Small intestine (tissue), 7 donors: ENCODE measurements around the gene GPC2. TPM values are rescaled to one million over a fixed set of nuclear protein-coding genes. Genes with fewer than 3 reads are reported as not detected.
"Not testable (repeated sequence)": the region's sequence is repeated elsewhere in the genome, so short reads cannot be mapped to it uniquely, and the experiment has no call there.

Experiments
- DNase-seq, 2 donors: peaks; one replicate each; pipeline versions ENCODE4 v3.0.0 to v3.0.0-alpha.2; 2013
- FAIRE-seq: peaks from 2 replicates; lab custom pipeline; 2012; peaks lifted over from hg19 to GRCh38; lab: Jason Lieb, UNC
- H3K27ac ChIP-seq, 3 donors: one replicate each; pipeline ENCODE4 v1.5.1; 2013; ENCODE audit warnings: low read length in 2 of 3, mild to moderate bottlenecking in 2 of 3, control low read depth in 1 of 3, inconsistent platforms in 1 of 3, low read depth in 1 of 3, moderate library complexity in 1 of 3
- H3K27me3 ChIP-seq, 3 donors: one replicate each; pipeline ENCODE4 v1.6.1; 2013; ENCODE audit warnings: low read length in 3 of 3, inconsistent platforms in 1 of 3; ENCODE audit not compliant: control insufficient read depth in 3 of 3, insufficient read depth in 3 of 3
- H3K36me3 ChIP-seq, 3 donors: one replicate each; pipeline ENCODE4 v1.6.1; 2013; ENCODE audit warnings: low read length in 3 of 3, inconsistent platforms in 1 of 3, low read depth in 1 of 3, mild to moderate bottlenecking in 1 of 3, moderate library complexity in 1 of 3; ENCODE audit not compliant: control insufficient read depth in 3 of 3, insufficient read depth in 2 of 3
- H3K4me1 ChIP-seq, 3 donors: one replicate each; pipeline ENCODE4 v1.6.1; 2013; ENCODE audit warnings: low read length in 2 of 3, inconsistent platforms in 1 of 3, low read depth in 1 of 3, mild to moderate bottlenecking in 1 of 3, moderate library complexity in 1 of 3; ENCODE audit not compliant: control insufficient read depth in 3 of 3, insufficient read depth in 2 of 3
- H3K4me3 ChIP-seq, 3 donors: one replicate each; pipeline ENCODE4 v1.5.1; 2013; ENCODE audit warnings: low read length in 3 of 3, control low read depth in 1 of 3, inconsistent platforms in 1 of 3, low read depth in 1 of 3, mild to moderate bottlenecking in 1 of 3, moderate library complexity in 1 of 3
- H3K9me3 ChIP-seq, 2 donors: one replicate each; pipeline ENCODE4 v1.6.1; 2013; ENCODE audit warnings: low read depth in 1 of 2, low read length in 1 of 2; ENCODE audit not compliant: control insufficient read depth in 2 of 2, insufficient read depth in 1 of 2
- WGBS, 3 donors: extraction: QIAGEN DNeasy Blood & Tissue Kit; methylation state at CpG; one replicate each; pipeline ENCODE4 v1.1.7; 2013; 5-methylcytosine and 5-hydroxymethylcytosine counted together
- polyA plus RNA-seq, 4 donors: library from polyadenylated mRNA; stranded (reverse) in 3 of 4; unstranded in 1 of 4; fragments of 200-250 nt in 3 of 4; fragments of 120-200 nt in 1 of 4; gene quantifications; one replicate each; pipeline versions ENCODE4 v1.2.1 to v1.2.3, GENCODE V29; 2013
- donor health status: healthy with polysubstance abuse.
- donor health status: control.
- donor health status: control.
- donor health status: Bipolar disorder and iron deficiency.
- donor health status: healthy.

The GPC2 gene
- polyA plus RNA-seq, 4 donors, result 0.94 to 2.1 TPM; not detected in 2

- H3K9me3 ChIP-seq, H3K27me3 ChIP-seq, H3K36me3 ChIP-seq, FAIRE-seq, H3K4me3 ChIP-seq: not testable (repeated sequence)
- DNase-seq, result peak in 1 of 2 donors; percentile 37
- Histone ChIP-seq H3K4me1 (peaks cover 2 to 22% (median 5%) of the 10 kb centered on the region in 3 donors), H3K27ac (peak overlapping the region; percentile 48 to 76 (median 75))
- WGBS, 3 donors, result 77 to 89% (median 89%) methylated on average over 1 of the region's 1 CpG
Observed at GRCh38 chr7:100130220-100130607, 47.0 kb downstream of the GPC2 start.

GRCh38 chr7:100128637-100128963 lies 48.6 kb downstream of the GPC2 start:
- 25 to 44% (median 29%) methylated on average over 1 of the region's 1 CpG for WGBS, 3 donors
- peak in 1 of 2 donors; percentile 19 for DNase-seq
- H3K9me3 ChIP-seq, result no peaks in the 10 kb centered on the region
- H3K27ac ChIP-seq, result peak overlapping the region in 1 of 3 donors; percentile 97
- peaks cover 5 to 30% (median 5%) of the 10 kb centered on the region in 3 donors for H3K4me1 ChIP-seq
- no peaks in the 10 kb centered on the region for H3K27me3 ChIP-seq
- FAIRE-seq, result no peak
- no peaks in the 10 kb centered on the region for H3K36me3 ChIP-seq
- no peak overlapping the region for H3K4me3 ChIP-seq

- Histone ChIP-seq H3K36me3 (no peaks in the 10 kb centered on the region), H3K4me3 (peak overlapping the region; percentile 60 to 94 (median 81)), H3K9me3 (no peaks in the 10 kb centered on the region), H3K27ac (peak overlapping the region; percentile 94 to 97 (median 95)), H3K27me3 (no peaks in the 10 kb centered on the region), H3K4me1 (peaks cover 5 to 30% (median 5%) of the 10 kb centered on the region in 3 donors)
- FAIRE-seq, result no peak
- peak; percentile 24 to 57 for DNase-seq
- 1 to 3% (median 3%) methylated on average over 19 to 37 of the region's 37 CpGs for WGBS, 3 donors
Observed at GRCh38 chr7:100127866-100128636, 49.1 kb downstream of the GPC2 start.

- Histone ChIP-seq H3K27ac (peak within 1 kb of the TSS; percentile 94 to 97 (median 95)), H3K27me3 (no peaks in the 10 kb centered on the region), H3K4me3 (peak within 1 kb of the TSS; percentile 60 to 94 (median 81)), H3K4me1 (peaks cover 3 to 30% (median 5%) of the 10 kb centered on the region in 3 donors), H3K9me3 (no peaks in the 10 kb centered on the region), H3K36me3 (peaks cover 0 to 2% (median 0%) of the 10 kb centered on the region in 3 donors)
- 0 to 1% (median 0%) methylated on average over 54 to 85 of the region's 85 CpGs for WGBS, 3 donors
- FAIRE-seq (no peak), DNase-seq (peak; percentile 93 to 97)
Observed at GRCh38 chr7:100126931-100127865, 50.0 kb downstream of the GPC2 start, which contains the start of gene MBLAC1. Gene MBLAC1, plus strand, starts transcription at chr7:100126967. Its CDS starts 429 bp downstream, at chr7:100127396.

- no peak for DNase-seq
- FAIRE-seq, result no peak
- peak overlapping the region; percentile 60 to 94 (median 81) for H3K4me3 ChIP-seq
- H3K36me3 ChIP-seq, result peaks cover 0 to 5% (median 0%) of the 10 kb centered on the region in 3 donors
- H3K9me3 ChIP-seq, result no peaks in the 10 kb centered on the region
- peak overlapping the region; percentile 94 to 97 (median 95) for H3K27ac ChIP-seq
- H3K4me1 ChIP-seq, result peaks cover 3 to 30% (median 5%) of the 10 kb centered on the region in 3 donors
- WGBS, 3 donors, result 5 to 10% (median 6%) methylated on average over 28 to 29 of the region's 29 CpGs
- no peaks in the 10 kb centered on the region for H3K27me3 ChIP-seq
Observed at GRCh38 chr7:100126239-100126930, 50.8 kb downstream of the GPC2 start.

- FAIRE-seq, result no peak
- peak; percentile 39 to 70 for DNase-seq
Observed at GRCh38 chr7:100124301-100125230, 52.6 kb downstream of the GPC2 start.

GRCh38 chr7:100122568-100122967 lies 54.6 kb downstream of the GPC2 start:
- H3K4me3 ChIP-seq, result no peak overlapping the region
- no peaks in the 10 kb centered on the region for H3K27me3 ChIP-seq
- no peaks in the 10 kb centered on the region for H3K9me3 ChIP-seq
- FAIRE-seq (no peak), DNase-seq (no peak)
- WGBS, 3 donors, result 92 to 100% (median 96%) methylated on average over 1 of the region's 1 CpG
- no peak overlapping the region for H3K27ac ChIP-seq
- peaks cover 0 to 5% (median 0%) of the 10 kb centered on the region in 3 donors for H3K36me3 ChIP-seq
- H3K4me1 ChIP-seq, result peaks cover 5 to 35% (median 6%) of the 10 kb centered on the region in 3 donors

More at GRCh38 chr7:100124301-100125230, 52.6 kb downstream of the GPC2 start:
- H3K4me1 ChIP-seq, result peaks cover 5 to 36% (median 6%) of the 10 kb centered on the region in 3 donors
- peak overlapping the region; percentile 17 to 97 (median 64) for H3K27ac ChIP-seq
- H3K36me3 ChIP-seq, result peaks cover 0 to 5% (median 0%) of the 10 kb centered on the region in 3 donors
- H3K9me3 ChIP-seq, result no peaks in the 10 kb centered on the region
- no peaks in the 10 kb centered on the region for H3K27me3 ChIP-seq
- H3K4me3 ChIP-seq, result no peak overlapping the region
- 61 to 72% (median 69%) methylated on average over 4 of the region's 4 CpGs for WGBS, 3 donors
